ENCODE data around the gene MMADHC. TPM values are rescaled to one million over a fixed set of nuclear protein-coding genes. Genes with fewer than 3 reads are reported as not detected.

The MMADHC gene
- total RNA-seq, 1 experiment from 2014 or later = 246 TPM

DNA sequence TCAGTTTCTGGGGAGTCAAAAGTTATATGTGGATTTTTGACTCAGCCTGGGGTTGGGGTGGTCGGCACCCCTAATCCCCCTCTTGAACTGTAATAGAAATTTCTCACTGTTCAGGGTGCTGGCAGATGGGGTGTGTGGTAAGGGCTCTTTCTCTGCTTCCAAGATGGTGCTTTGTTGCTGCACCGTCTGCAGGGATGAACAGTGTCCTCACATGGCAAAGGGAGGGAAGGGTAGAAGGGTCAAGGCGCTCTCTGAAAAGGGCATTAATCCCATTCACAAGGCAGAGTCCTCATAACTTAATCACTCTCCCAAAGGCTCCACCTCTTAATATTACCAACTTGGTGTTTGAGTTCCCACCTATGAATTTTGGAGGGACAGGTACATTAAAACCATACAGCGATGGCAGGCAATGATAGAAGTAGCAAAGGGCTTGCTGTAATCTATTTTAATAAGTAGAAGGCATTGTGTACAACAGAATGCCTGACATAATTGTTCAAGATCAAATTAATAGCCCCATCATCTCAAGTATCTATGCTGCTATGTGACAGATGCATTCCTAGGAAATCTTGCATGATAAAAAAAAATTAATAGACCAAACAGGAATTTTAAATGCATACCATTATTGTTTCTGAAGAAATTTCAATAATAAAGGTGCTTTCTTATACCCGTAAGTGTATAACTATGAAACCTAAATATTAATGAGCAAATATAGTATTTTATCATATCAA lies 28.1 kb downstream of the MMADHC start:
- no peaks in the 10 kb centered on the region for H3K36me3 ChIP-seq
- H3K4me3 ChIP-seq = no peak overlapping the region
- H3K27me3 ChIP-seq (replicated peaks) = no peaks in the 10 kb centered on the region
- no peak for DNase-seq (ENCODE audit: low read depth in 1 of 2, low spot score in 2 of 2)
- peaks cover 13% of the 10 kb centered on the region for H3K4me1 ChIP-seq (replicated peaks)
- no peaks in the 10 kb centered on the region for H3K9me3 ChIP-seq (replicated peaks)
- H3K27ac ChIP-seq = no peak overlapping the region

DNA sequence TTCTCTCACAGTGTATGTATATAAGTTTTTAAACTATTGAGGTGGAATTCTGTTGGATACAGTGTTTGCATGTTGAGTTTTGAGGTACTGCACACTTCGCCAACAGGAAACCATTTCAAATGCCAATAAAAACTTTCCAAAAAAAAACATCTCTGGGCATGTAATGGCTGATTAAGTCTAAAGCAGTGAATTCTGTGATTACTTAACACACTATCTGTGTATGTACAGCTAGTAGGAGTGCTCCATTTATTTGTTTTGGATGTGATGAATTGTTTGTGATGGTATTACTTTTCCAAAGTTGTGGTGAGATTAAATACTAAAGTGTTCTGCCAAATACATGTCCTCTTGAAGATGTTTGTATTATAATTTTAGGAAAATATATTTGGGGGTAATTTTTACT lies 31.1 kb downstream of the MMADHC start:
- no peak overlapping the region for H3K27ac ChIP-seq

DNA sequence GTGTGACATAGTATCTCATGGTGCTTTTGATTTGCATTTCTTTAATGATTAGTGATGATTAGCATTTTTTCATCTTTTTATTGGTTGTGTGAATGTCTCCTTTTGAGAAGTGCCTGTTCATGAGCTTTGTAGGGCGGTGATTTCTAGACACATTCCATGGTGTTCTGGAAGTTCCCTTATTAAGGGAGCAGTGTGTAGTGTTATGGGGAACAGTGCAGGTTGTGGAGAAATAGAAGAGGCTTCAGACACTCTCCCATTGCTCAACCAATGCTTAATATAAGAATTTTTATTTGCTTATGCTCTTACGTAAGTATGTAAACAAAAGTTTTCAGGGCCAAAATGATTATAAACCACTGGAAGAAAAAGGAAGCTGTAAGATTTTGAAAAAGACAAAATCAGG lies 34.7 kb downstream of the MMADHC start:
- Histone ChIP-seq H3K4me3 (no peak overlapping the region), H3K27ac (no peak overlapping the region), H3K36me3 (no peaks in the 10 kb centered on the region), H3K9me3 (replicated peaks) (no peaks in the 10 kb centered on the region), H3K4me1 (replicated peaks) (no peaks in the 10 kb centered on the region), H3K27me3 (replicated peaks) (no peaks in the 10 kb centered on the region)
- no peak for DNase-seq (ENCODE audit: low read depth in 1 of 2, low spot score in 2 of 2)

More for the DNA sequence above, 31.1 kb downstream of the MMADHC start:
- no peaks in the 10 kb centered on the region; the same call in 1 of the 2 replicates for H3K4me1 ChIP-seq (replicated peaks)
- no peak overlapping the region for H3K4me3 ChIP-seq
- no peaks in the 10 kb centered on the region for H3K9me3 ChIP-seq (replicated peaks)
- no peak for DNase-seq (ENCODE audit: low read depth in 1 of 2, low spot score in 2 of 2)
- H3K27me3 ChIP-seq (replicated peaks) = no peaks in the 10 kb centered on the region
- H3K36me3 ChIP-seq = no peaks in the 10 kb centered on the region

DNA sequence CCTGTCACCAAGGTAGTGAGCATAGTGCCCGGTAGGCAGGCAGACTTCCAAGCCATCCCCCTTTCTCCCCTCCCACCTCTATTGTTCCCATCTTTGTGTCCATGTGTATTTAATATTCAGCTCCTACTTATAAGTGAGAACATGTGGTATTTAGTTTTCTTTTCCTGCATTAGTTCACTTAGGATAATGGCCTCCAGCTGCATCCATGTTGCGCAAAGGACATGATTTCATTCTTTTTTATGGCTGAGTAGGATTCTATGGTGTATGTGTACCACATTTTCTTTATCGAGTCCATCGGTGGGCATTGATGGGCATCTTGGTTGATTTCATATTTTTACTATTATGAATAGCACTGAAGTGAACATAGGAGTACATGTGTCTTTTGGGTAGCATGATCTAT lies 35.3 kb downstream of the MMADHC start:
- Histone ChIP-seq H3K27ac (no peak overlapping the region), H3K4me3 (no peak overlapping the region), H3K27me3 (replicated peaks) (no peaks in the 10 kb centered on the region), H3K36me3 (no peaks in the 10 kb centered on the region), H3K4me1 (replicated peaks) (no peaks in the 10 kb centered on the region), H3K9me3 (replicated peaks) (no peaks in the 10 kb centered on the region)
- DNase-seq (ENCODE audit: low read depth in 1 of 2, low spot score in 2 of 2) = no peak

DNA sequence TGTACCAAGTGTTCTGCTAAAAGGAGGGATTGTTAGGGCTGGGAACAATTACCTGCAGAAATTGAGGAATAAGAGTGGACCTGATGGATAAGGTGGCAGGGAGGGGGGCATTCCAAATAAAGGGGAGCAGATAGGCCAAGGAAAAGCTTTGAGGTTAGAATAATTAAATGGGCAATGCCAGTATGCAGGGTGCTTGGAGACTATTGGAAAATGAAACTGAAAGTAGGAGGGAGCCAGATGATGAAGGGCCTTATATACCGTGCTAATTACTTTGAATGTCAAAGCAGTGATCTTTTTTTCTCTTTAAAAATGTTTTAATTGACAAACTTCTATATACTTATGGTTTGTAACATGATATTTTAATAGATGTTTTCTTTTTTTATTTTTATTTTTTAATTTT lies 42.9 kb downstream of the MMADHC start:
- 0 out of 2 replicates have a peak overlapping the region, but pooled peaks have one; percentile 8 for H3K4me3 ChIP-seq
- DNase-seq (ENCODE audit: low read depth in 1 of 2, low spot score in 2 of 2) = peak in 1 of 2 experiments; percentile 3

DNA sequence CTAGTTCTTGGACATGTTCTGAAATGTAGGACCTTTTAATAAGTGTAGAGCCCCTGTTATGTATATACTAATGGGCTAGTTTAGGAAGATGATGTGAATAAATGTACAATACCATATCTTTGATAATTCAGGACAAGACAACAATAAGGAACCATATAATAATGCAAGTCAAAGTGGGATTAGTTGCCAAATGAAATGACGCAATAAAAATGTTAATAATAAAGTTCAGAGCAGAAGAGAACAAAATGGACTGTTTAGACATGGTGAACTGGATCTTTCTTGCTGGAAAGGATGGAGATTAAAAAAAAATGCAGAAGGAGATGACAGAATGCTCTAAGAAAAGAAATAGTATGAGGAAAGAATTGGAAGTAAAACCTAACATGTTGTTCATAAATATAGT lies 43.7 kb downstream of the MMADHC start:
- Histone ChIP-seq H3K27ac (no peak overlapping the region), H3K27me3 (replicated peaks) (no peaks in the 10 kb centered on the region), H3K9me3 (replicated peaks) (no peaks in the 10 kb centered on the region), H3K4me1 (replicated peaks) (no peaks in the 10 kb centered on the region), H3K36me3 (no peaks in the 10 kb centered on the region), H3K4me3 (no peak overlapping the region)
- DNase-seq (ENCODE audit: low read depth in 1 of 2, low spot score in 2 of 2) = no peak

More for the DNA sequence above, 42.9 kb downstream of the MMADHC start:
- Histone ChIP-seq H3K36me3 (no peaks in the 10 kb centered on the region), H3K4me1 (replicated peaks) (no peaks in the 10 kb centered on the region), H3K27ac (no peak overlapping the region), H3K9me3 (replicated peaks) (no peaks in the 10 kb centered on the region), H3K27me3 (replicated peaks) (no peaks in the 10 kb centered on the region)

DNA sequence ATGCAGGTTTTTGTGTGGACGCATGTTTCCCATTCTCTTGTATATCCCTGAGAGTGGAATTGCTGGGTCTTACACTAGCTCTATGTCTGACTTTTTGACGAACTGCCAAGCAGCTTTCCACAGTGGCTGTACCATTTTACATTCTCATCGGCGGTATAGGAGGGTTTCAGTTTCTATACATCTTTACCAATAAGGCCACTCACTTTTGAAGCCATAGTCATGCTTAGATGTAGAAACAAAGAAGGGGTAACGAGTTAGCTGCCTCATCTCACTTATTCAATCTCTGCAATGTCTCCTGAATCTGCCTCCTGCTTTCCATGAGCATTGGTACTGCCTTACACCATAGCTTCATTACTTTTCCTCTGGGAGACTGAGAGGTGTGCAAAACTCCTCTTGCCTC lies 47.4 kb downstream of the MMADHC start:
- H3K4me3 ChIP-seq = no peak overlapping the region
- DNase-seq (ENCODE audit: low read depth in 1 of 2, low spot score in 2 of 2) = no peak
- no peak overlapping the region for H3K27ac ChIP-seq
- H3K9me3 ChIP-seq (replicated peaks) = no peaks in the 10 kb centered on the region
- 0 out of 2 replicates have a peak, but pooled peaks cover 3% of the 10 kb centered on the region for H3K27me3 ChIP-seq (replicated peaks)
- no peaks in the 10 kb centered on the region for H3K4me1 ChIP-seq (replicated peaks)
- no peaks in the 10 kb centered on the region for H3K36me3 ChIP-seq

DNA sequence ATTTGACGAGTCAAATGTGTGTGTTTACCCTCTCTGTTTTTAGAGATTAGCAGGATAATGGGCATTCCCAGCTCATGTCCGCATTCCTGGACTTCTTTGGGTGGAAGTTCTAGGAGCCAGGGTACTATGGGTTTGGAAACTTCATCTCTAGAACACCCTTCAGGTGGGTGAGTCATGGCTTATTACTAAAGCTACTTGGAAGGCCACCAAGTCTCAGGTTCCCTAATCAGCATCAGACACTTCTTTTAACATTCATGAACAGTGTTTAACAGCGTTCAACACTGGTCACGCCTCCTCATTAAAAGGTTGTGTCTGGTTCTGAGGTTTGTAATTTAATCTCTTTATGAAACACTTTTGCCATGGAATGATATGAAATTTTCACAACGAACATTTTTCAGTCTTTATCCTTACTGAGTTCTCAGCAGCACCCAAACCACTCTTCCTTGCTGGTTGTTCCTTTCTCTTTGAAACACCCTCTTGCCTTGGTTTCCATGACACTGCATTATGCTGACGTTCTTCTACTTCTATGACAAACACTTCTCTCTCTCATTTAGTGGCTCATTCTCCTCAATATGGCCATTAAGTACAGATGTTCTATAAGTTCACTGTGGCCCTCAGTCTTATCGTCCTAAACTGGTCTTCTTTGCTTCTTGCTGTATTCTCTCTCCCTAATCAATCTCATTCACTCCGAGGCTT lies 49.3 kb downstream of the MMADHC start:
- no peaks in the 10 kb centered on the region for H3K9me3 ChIP-seq (replicated peaks)
- H3K27me3 ChIP-seq (replicated peaks) = 0 out of 2 replicates have a peak, but pooled peaks cover 3% of the 10 kb centered on the region
- no peaks in the 10 kb centered on the region for H3K36me3 ChIP-seq
- no peaks in the 10 kb centered on the region for H3K4me1 ChIP-seq (replicated peaks)
- H3K4me3 ChIP-seq = no peak overlapping the region
- no peak overlapping the region for H3K27ac ChIP-seq
- DNase-seq (ENCODE audit: low read depth in 1 of 2, low spot score in 2 of 2) = no peak

DNA sequence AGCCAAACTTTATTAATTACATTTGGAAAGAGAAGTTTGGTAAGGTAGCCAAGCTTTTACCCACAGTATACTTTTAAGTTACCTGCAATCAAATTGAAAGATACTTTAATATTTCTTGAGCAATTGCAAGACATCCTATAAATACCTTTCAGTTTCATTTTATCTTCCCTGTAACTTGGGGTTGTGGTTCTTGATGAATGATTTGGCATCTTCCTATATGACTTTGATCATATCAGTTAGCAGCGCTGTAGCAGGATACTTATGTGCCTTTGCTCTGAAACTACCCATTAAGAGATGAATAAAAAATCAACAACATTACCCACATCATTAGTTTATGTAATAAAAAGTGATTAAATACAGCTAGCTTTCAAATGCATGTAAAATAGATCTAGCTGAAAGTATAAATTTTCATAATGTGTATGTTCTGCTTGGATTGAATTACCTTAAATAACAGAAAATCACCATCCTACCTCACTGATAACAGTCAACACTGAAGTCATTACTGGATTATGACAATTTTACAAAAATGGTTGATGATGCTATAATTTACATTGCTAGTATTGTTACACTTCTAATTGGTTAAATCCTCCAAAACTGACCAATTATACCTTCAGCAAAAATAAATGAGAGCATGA lies 50.4 kb downstream of the MMADHC start:
- Histone ChIP-seq H3K4me3 (no peak overlapping the region), H3K27ac (no peak overlapping the region), H3K27me3 (replicated peaks) (0 out of 2 replicates have a peak, but pooled peaks cover 3% of the 10 kb centered on the region), H3K9me3 (replicated peaks) (no peaks in the 10 kb centered on the region), H3K36me3 (no peaks in the 10 kb centered on the region), H3K4me1 (replicated peaks) (no peaks in the 10 kb centered on the region)
- DNase-seq (ENCODE audit: low read depth in 1 of 2, low spot score in 2 of 2) = no peak

DNA sequence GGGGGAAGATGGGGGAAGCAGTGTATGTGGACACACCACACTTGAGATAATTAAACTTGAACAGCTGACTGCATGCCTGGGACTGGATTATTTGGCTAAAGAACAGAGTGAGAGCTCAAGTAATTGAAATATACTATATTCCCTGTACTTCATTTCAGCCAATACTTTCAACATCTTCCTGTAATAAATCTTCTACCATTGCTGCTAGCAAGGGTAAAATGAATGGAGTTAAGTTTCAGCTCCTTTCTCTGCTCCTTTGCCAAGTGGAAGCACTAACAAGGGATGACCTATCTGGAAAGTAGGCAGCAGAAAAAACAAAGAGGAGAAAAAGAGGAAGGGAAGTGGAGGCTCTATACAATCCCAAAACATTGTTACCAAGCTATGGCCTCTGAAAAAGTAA lies 50.9 kb downstream of the MMADHC start:
- Histone ChIP-seq H3K9me3 (replicated peaks) (no peaks in the 10 kb centered on the region), H3K36me3 (no peaks in the 10 kb centered on the region), H3K4me1 (replicated peaks) (no peaks in the 10 kb centered on the region), H3K27ac (no peak overlapping the region), H3K27me3 (replicated peaks) (0 out of 2 replicates have a peak, but pooled peaks cover 3% of the 10 kb centered on the region), H3K4me3 (no peak overlapping the region)
- no peak for DNase-seq (ENCODE audit: low read depth in 1 of 2, low spot score in 2 of 2)

DNA sequence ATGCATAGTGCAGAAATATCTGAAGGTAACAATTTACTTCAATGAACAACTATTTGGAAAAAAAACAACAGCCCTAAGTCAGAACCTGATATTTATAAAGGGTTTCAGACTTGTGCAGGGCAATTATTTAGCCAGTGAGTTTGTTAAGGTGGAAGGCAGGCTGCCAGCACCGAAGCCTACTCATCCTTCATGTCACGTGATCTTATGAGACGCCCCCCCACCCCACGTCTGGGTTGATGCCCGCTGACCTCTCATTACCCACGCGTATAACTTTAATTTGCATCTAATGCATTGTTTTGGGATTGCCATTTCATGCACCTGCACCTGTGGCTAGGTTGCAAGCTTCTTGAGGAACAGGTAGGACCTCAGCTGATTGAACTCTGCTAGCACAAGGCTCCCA lies 52.9 kb downstream of the MMADHC start:
- Histone ChIP-seq H3K4me1 (replicated peaks) (no peaks in the 10 kb centered on the region), H3K27ac (no peak overlapping the region), H3K36me3 (no peaks in the 10 kb centered on the region), H3K9me3 (replicated peaks) (no peaks in the 10 kb centered on the region), H3K4me3 (no peak overlapping the region), H3K27me3 (replicated peaks) (0 out of 2 replicates have a peak, but pooled peaks cover 3% of the 10 kb centered on the region)
- no peak for DNase-seq (ENCODE audit: low read depth in 1 of 2, low spot score in 2 of 2)

DNA sequence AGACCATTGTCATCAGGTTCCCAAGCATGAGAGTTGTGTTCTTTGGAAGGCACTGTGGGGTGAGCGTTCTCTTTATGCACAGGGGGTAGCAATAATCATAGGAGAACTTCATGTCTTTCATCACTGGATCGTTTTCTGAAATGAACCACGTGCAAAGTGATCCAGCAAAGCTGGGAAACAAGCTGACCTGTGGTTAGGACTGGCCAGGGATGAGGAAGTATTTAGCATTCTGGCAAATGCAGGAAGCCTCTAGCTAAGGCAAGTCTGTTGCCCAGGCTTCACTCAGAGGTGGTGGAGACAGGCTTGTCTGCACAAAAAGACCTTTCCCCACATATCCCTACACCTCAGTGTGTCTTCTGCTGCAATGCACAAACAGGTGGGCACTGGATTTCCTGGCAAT lies 58.6 kb downstream of the MMADHC start:
- Histone ChIP-seq H3K4me1 (replicated peaks) (no peaks in the 10 kb centered on the region), H3K36me3 (no peaks in the 10 kb centered on the region), H3K9me3 (replicated peaks) (no peaks in the 10 kb centered on the region), H3K27ac (no peak overlapping the region), H3K27me3 (replicated peaks) (no peaks in the 10 kb centered on the region), H3K4me3 (no peak overlapping the region)
- no peak for DNase-seq (ENCODE audit: low read depth in 1 of 2, low spot score in 2 of 2)

DNA sequence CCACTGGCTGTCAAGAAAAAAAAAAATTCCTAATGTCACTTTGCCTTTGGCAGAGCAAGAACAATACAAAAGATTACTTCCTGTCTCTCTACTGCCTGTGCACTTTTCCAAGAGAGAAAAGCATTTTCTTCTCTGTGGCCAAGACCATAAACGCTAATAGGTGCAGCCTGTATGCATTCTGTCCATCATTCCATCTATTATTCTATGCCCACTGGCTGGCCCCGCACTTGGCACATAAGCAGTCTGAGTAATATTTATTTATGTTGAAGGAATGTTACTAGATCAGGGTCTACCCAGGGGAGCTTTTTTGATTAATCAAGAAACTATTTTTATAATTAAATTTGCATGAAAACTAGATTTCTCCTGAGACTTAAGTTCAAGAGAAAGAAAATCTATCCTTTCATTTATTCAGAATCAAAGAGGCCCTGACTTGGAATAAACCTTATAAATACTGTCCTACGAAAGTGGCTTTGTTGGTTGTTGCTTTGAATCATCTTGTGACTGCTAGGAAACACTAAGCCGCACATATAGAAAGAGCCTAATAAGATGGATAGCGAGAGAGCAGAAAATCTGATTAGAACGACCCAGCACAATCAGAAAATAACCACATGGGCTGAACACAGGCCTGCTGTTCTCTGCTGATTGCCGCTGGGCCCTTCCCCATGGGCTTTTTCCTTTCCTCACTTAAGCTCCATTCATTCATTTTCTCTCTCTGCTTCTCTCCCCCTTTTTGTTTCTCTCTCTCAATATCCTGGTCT lies 59.4 kb downstream of the MMADHC start:
- H3K4me1 ChIP-seq (replicated peaks) = no peaks in the 10 kb centered on the region
- H3K36me3 ChIP-seq = no peaks in the 10 kb centered on the region
- H3K4me3 ChIP-seq = no peak overlapping the region
- H3K27me3 ChIP-seq (replicated peaks) = no peaks in the 10 kb centered on the region
- DNase-seq (ENCODE audit: low read depth in 1 of 2, low spot score in 2 of 2) = no peak
- H3K9me3 ChIP-seq (replicated peaks) = peaks cover 4% of the 10 kb centered on the region; the same call in 1 of the 2 replicates
- H3K27ac ChIP-seq = no peak overlapping the region
